ENCODE results near the gene SEMA4G.

The SEMA4G gene

GRCh38 chr10:100981178-100981772, 12.0 kb downstream of the SEMA4G start:
- no peak overlapping the region for H3K9ac ChIP-seq (ENCODE audit: low read length)
- peaks cover 45% of the 10 kb centered on the region for H3K36me3 ChIP-seq (ENCODE audit: control insufficient read depth, insufficient read depth, low read length)
- no peaks in the 10 kb centered on the region for H3K27me3 ChIP-seq (ENCODE audit: control insufficient read depth, insufficient read depth, low read length)
- no peaks in the 10 kb centered on the region for H3K4me1 ChIP-seq (ENCODE audit: control insufficient read depth, insufficient read depth, low read length)
- no peak overlapping the region for H3K4me3 ChIP-seq (ENCODE audit: low read depth, low read length)
- no peaks in the 10 kb centered on the region for H3K9me3 ChIP-seq (ENCODE audit: control insufficient read depth, insufficient read depth, low read depth, low read length)
- H3K27ac ChIP-seq (ENCODE audit: low read depth, low read length) = no peak overlapping the region

DNA sequence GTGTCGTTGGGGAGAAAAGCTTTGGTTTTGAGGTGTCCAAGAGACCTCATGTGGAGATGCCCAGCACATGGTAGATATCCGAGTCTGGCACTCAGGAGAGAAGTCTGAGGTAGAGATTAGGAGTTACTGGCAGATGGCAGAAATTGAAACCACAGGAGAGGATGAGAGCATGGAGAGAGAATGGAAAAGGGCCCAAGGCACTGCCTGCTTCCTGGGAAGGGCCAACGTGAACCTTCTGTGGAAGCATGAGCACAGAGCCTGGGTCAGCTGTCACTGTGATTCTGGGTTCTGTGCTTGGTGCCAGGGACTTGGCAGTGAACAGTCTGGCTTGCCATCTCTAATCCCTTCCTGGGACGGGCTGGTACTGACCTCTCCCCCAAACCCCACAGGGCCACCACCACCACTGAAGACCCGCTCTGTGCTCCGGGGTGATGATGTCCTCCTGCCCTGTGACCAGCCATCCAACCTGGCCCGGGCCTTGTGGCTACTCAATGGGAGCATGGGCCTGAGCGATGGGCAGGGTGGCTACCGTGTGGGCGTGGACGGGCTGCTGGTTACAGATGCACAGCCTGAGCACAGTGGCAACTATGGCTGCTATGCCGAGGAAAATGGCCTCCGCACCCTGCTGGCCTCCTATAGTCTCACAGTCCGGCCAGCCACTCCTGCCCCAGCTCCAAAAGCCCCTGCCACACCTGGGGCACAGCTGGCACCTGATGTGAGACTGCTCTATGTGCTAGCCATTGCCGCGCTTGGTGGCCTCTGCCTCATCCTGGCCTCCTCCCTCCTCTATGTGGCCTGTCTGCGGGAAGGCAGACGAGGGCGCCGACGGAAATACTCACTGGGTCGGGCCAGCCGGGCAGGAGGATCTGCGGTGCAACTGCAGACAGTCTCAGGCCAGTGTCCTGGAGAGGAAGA, 13.9 kb downstream of the SEMA4G start:
- H3K36me3 ChIP-seq (ENCODE audit: control insufficient read depth, insufficient read depth, low read length) = peaks cover 43% of the 10 kb centered on the region

DNA sequence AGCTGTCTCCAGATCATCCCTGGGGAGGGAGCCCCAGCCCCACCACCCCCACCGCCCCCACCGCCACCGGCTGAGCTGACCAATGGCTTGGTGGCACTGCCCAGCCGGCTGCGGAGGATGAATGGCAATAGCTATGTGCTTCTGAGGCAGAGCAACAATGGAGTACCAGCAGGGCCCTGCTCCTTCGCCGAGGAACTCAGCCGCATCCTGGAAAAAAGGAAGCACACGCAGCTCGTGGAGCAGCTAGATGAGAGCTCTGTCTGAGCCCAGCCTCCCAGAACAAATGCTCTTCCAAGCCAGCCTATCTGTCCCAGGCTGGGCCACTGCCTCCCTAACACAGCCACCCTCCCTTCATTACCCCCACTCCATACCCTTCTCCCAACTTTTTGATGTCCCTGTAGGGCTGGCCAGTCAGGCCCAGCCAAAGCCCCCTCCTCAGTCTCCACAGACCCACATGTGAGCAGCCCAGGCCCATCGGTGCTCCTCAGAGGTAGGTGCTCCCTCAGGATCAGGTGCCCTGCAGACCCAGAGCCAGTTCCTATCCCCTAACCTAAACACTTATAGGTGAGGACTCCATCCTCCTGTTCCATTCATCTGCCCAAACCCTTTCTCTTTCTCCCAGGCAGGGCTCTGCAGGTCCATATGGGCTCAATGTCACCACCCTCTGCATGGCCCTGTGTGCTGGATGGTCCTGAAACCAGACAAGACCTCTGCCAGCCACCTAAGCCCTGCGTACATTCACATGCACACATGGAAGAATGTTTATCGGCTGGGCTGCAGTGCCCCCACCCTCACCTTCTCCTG, 14.8 kb downstream of the SEMA4G start:
- Histone ChIP-seq H3K27me3 (ENCODE audit: control insufficient read depth, insufficient read depth, low read length) (no peaks in the 10 kb centered on the region), H3K27ac (ENCODE audit: low read depth, low read length) (no peak overlapping the region), H3K36me3 (ENCODE audit: control insufficient read depth, insufficient read depth, low read length) (peaks cover 40% of the 10 kb centered on the region), H3K9me3 (ENCODE audit: control insufficient read depth, insufficient read depth, low read depth, low read length) (no peaks in the 10 kb centered on the region), H3K4me3 (ENCODE audit: low read depth, low read length) (no peak overlapping the region), H3K4me1 (ENCODE audit: control insufficient read depth, insufficient read depth, low read length) (no peaks in the 10 kb centered on the region; the same call in 1 of the 2 replicates), H3K9ac (ENCODE audit: low read length) (no peak overlapping the region)

More for the DNA sequence above, 13.9 kb downstream of the SEMA4G start:
- H3K4me3 ChIP-seq (ENCODE audit: low read depth, low read length) = no peak overlapping the region
- no peaks in the 10 kb centered on the region for H3K9me3 ChIP-seq (ENCODE audit: control insufficient read depth, insufficient read depth, low read depth, low read length)
- no peak overlapping the region for H3K27ac ChIP-seq (ENCODE audit: low read depth, low read length)
- no peaks in the 10 kb centered on the region; the same call in 1 of the 2 replicates for H3K4me1 ChIP-seq (ENCODE audit: control insufficient read depth, insufficient read depth, low read length)
- no peaks in the 10 kb centered on the region for H3K27me3 ChIP-seq (ENCODE audit: control insufficient read depth, insufficient read depth, low read length)
- H3K9ac ChIP-seq (ENCODE audit: low read length) = peak overlapping the region; percentile 6

- no peaks in the 10 kb centered on the region for H3K27me3 ChIP-seq (ENCODE audit: control insufficient read depth, insufficient read depth, low read length)
- H3K9ac ChIP-seq (ENCODE audit: low read length) = no peak overlapping the region
- no peak overlapping the region for H3K4me3 ChIP-seq (ENCODE audit: low read depth, low read length)
- no peaks in the 10 kb centered on the region; the same call in 1 of the 2 replicates for H3K4me1 ChIP-seq (ENCODE audit: control insufficient read depth, insufficient read depth, low read length)
- peaks cover 42% of the 10 kb centered on the region for H3K36me3 ChIP-seq (ENCODE audit: control insufficient read depth, insufficient read depth, low read length)
- no peak overlapping the region for H3K27ac ChIP-seq (ENCODE audit: low read depth, low read length)
- no peaks in the 10 kb centered on the region for H3K9me3 ChIP-seq (ENCODE audit: control insufficient read depth, insufficient read depth, low read depth, low read length)
Measured at GRCh38 chr10:100984672-100985177, 15.4 kb downstream of the SEMA4G start.

DNA sequence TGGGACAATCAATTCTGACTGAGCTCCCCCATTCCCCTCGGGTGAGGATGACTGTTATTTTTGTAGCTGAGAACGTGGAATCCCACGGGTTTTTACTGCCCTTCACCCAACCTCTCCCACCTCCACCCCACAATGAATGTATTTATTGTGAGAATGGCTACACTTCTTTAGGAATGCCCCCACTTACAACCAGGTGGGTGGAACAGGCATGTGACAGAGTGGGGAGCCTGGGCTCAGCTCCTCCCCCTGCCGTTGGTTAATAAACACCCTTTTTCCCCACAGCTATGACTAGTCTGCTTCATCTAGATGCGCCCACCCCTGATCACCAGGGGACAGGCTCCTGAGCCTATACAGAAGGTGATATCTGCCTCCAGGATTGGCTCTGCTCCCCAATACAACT, 16.0 kb downstream of the SEMA4G start:
- Histone ChIP-seq H3K4me3 (ENCODE audit: low read depth, low read length) (no peak overlapping the region), H3K9me3 (ENCODE audit: control insufficient read depth, insufficient read depth, low read depth, low read length) (no peaks in the 10 kb centered on the region), H3K9ac (ENCODE audit: low read length) (no peak overlapping the region), H3K4me1 (ENCODE audit: control insufficient read depth, insufficient read depth, low read length) (no peaks in the 10 kb centered on the region; the same call in 1 of the 2 replicates), H3K27me3 (ENCODE audit: control insufficient read depth, insufficient read depth, low read length) (no peaks in the 10 kb centered on the region), H3K27ac (ENCODE audit: low read depth, low read length) (no peak overlapping the region), H3K36me3 (ENCODE audit: control insufficient read depth, insufficient read depth, low read length) (peaks cover 41% of the 10 kb centered on the region)

DNA sequence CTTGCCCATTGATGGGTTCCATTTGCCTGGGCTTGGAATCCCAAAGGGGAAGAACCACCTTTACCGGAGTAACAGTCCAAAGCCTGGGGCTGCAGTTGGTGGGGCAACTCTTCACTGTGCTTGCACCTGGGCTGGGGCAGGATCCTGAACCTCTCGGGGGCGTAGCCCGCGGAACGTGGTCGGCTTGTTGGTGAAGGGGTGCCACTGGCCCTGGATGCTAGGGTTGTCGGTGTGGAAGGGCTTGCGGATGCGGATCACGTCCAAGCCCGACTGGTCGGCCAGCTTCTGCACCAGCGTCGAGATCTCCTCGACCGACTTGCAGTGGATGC, 17.3 kb downstream of the SEMA4G start:
- Histone ChIP-seq H3K4me1 (ENCODE audit: control insufficient read depth, insufficient read depth, low read length) (no peaks in the 10 kb centered on the region; the same call in 1 of the 2 replicates), H3K36me3 (ENCODE audit: control insufficient read depth, insufficient read depth, low read length) (peaks cover 41% of the 10 kb centered on the region), H3K9me3 (ENCODE audit: control insufficient read depth, insufficient read depth, low read depth, low read length) (no peaks in the 10 kb centered on the region), H3K27ac (ENCODE audit: low read depth, low read length) (no peak overlapping the region), H3K9ac (ENCODE audit: low read length) (peak overlapping the region; percentile 90), H3K4me3 (ENCODE audit: low read depth, low read length) (peak overlapping the region; percentile 99), H3K27me3 (ENCODE audit: control insufficient read depth, insufficient read depth, low read length) (no peaks in the 10 kb centered on the region)

DNA sequence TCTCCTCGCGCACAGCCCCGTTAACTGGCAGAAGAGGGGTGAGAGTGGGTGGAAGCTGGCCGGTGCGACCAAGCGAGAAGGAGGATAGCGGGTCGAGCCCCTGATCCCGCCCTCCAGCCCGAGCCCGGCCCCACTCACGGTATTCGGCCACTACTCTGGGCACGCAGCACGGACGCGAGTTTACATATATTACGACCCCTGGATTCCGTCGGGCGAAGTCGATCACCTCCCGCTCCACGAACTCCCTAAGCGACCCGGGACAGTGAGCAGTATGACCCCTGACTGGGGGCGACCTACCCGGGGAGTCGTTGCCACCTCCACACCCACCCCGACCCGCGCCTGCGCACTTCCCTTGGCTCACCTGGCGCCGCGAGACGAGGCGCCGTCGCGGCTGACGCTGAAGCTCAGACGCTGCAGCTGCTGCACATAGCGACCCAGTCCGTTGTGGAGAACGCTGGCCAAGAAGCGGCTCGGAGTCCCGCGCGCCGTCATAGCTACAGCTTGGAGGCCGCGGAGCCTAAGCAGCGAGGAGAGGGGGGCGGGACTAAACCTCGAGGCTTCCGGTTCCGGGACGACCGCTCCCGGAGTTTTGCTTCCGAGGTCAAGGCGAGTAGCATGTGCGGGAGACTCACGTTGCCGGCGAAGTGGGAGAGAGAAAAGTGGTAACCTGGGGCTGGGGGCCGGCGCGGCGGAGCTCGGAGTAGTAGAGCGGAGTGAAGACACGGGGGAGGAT, 17.8 kb downstream of the SEMA4G start, which contains the start of the genes MRPL43 and TWNK:
TSS of gene MRPL43 (minus strand) at position 546 of the 733 bp plus-strand sequence. CDS start at position 492, 54 bp downstream.
TSS of gene TWNK (plus strand) at position 592 of the 733 bp plus-strand sequence. CDS start 668 bp downstream, outside the sequence.
- Histone ChIP-seq H3K9ac (ENCODE audit: low read length) (peak within 1 kb of the TSS; percentile 90), H3K36me3 (ENCODE audit: control insufficient read depth, insufficient read depth, low read length) (peaks cover 42% of the 10 kb centered on the region), H3K4me1 (ENCODE audit: control insufficient read depth, insufficient read depth, low read length) (no peaks in the 10 kb centered on the region; the same call in 1 of the 2 replicates), H3K9me3 (ENCODE audit: control insufficient read depth, insufficient read depth, low read depth, low read length) (no peaks in the 10 kb centered on the region), H3K27me3 (ENCODE audit: control insufficient read depth, insufficient read depth, low read length) (no peaks in the 10 kb centered on the region), H3K27ac (ENCODE audit: low read depth, low read length) (peak within 1 kb of the TSS; percentile 60), H3K4me3 (ENCODE audit: low read depth, low read length) (peak within 1 kb of the TSS; percentile 99)

DNA sequence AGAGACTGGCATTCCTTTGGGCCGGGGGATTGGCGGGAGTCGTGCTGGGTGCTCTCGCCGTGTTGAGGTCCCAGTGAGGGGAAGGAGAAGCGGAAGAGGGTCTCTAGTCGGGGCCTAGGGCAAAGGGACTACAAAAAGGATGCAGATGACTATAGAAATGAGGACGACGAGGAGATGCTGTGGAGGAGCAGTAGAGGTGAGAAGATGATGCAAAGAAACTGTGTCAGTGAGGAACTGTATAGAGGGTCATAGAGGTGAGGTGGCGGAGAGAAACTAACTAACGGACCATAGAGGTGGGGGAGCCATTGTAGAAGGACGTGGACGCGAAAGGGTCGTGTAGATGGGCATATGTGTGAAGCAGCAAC, 18.4 kb downstream of the SEMA4G start:
- Histone ChIP-seq H3K27ac (ENCODE audit: low read depth, low read length) (peak overlapping the region; percentile 60), H3K9me3 (ENCODE audit: control insufficient read depth, insufficient read depth, low read depth, low read length) (no peaks in the 10 kb centered on the region), H3K4me1 (ENCODE audit: control insufficient read depth, insufficient read depth, low read length) (no peaks in the 10 kb centered on the region; the same call in 1 of the 2 replicates), H3K36me3 (ENCODE audit: control insufficient read depth, insufficient read depth, low read length) (peaks cover 42% of the 10 kb centered on the region), H3K4me3 (ENCODE audit: low read depth, low read length) (peak overlapping the region; percentile 99), H3K9ac (ENCODE audit: low read length) (peak overlapping the region; percentile 90), H3K27me3 (ENCODE audit: control insufficient read depth, insufficient read depth, low read length) (no peaks in the 10 kb centered on the region)

- no peaks in the 10 kb centered on the region for H3K27me3 ChIP-seq (ENCODE audit: control insufficient read depth, insufficient read depth, low read length)
- H3K36me3 ChIP-seq (ENCODE audit: control insufficient read depth, insufficient read depth, low read length) = peaks cover 41% of the 10 kb centered on the region
- H3K9me3 ChIP-seq (ENCODE audit: control insufficient read depth, insufficient read depth, low read depth, low read length) = no peaks in the 10 kb centered on the region
- no peaks in the 10 kb centered on the region; the same call in 1 of the 2 replicates for H3K4me1 ChIP-seq (ENCODE audit: control insufficient read depth, insufficient read depth, low read length)
- peak overlapping the region; percentile 99 for H3K4me3 ChIP-seq (ENCODE audit: low read depth, low read length)
- H3K27ac ChIP-seq (ENCODE audit: low read depth, low read length) = peak overlapping the region; percentile 60; the same call in 1 of the 2 replicates
- peak overlapping the region; percentile 90 for H3K9ac ChIP-seq (ENCODE audit: low read length)
Measured at GRCh38 chr10:100988166-100988565, 18.9 kb downstream of the SEMA4G start.

GRCh38 chr10:100989088-100989487, 19.8 kb downstream of the SEMA4G start:
- no peak overlapping the region for H3K9ac ChIP-seq (ENCODE audit: low read length)
- peaks cover 47% of the 10 kb centered on the region for H3K36me3 ChIP-seq (ENCODE audit: control insufficient read depth, insufficient read depth, low read length)
- H3K4me3 ChIP-seq (ENCODE audit: low read depth, low read length) = peak overlapping the region; percentile 99; the same call in 1 of the 2 replicates
- H3K27me3 ChIP-seq (ENCODE audit: control insufficient read depth, insufficient read depth, low read length) = no peaks in the 10 kb centered on the region
- no peaks in the 10 kb centered on the region for H3K9me3 ChIP-seq (ENCODE audit: control insufficient read depth, insufficient read depth, low read depth, low read length)
- H3K27ac ChIP-seq (ENCODE audit: low read depth, low read length) = no peak overlapping the region
- H3K4me1 ChIP-seq (ENCODE audit: control insufficient read depth, insufficient read depth, low read length) = no peaks in the 10 kb centered on the region; the same call in 1 of the 2 replicates

Measured in HUES6 (cell line).